ENCODE data around the gene HINT1. TPM values are rescaled to one million over a fixed set of nuclear protein-coding genes. Genes with fewer than 3 reads are reported as not detected.

Gene HINT1
- total RNA-seq, 1 experiment from 2014 or later = 232 TPM

GRCh38 chr5:131114754-131115153 lies 50.3 kb downstream of the HINT1 start:
- Mint-ChIP-seq H3K36me3 (ENCODE audit: insufficient read depth, unreplicated experiment) (no peaks in the 10 kb centered on the region), H3K4me3 (ENCODE audit: low read depth, unreplicated experiment) (no peak overlapping the region), H3K4me1 (ENCODE audit: low read depth, unreplicated experiment) (no peaks in the 10 kb centered on the region), H3K27me3 (ENCODE audit: unreplicated experiment) (peaks cover 20% of the 10 kb centered on the region), H3K9me3 (ENCODE audit: low read depth, unreplicated experiment) (no peaks in the 10 kb centered on the region), H3K27ac (ENCODE audit: unreplicated experiment) (no peak overlapping the region)
- BruUV-seq (replicated peaks) = no TSS peak
- intact Hi-C loops (cut with micrococcal nuclease; ENCODE audit: unreplicated experiment) = loop anchor here (5.0 to 10.0 kb wide), 4 partner anchors 268 to 1002 kb away; no protein-coding TSS in a partner anchor
- TF ChIP-seq, protein P1, sequence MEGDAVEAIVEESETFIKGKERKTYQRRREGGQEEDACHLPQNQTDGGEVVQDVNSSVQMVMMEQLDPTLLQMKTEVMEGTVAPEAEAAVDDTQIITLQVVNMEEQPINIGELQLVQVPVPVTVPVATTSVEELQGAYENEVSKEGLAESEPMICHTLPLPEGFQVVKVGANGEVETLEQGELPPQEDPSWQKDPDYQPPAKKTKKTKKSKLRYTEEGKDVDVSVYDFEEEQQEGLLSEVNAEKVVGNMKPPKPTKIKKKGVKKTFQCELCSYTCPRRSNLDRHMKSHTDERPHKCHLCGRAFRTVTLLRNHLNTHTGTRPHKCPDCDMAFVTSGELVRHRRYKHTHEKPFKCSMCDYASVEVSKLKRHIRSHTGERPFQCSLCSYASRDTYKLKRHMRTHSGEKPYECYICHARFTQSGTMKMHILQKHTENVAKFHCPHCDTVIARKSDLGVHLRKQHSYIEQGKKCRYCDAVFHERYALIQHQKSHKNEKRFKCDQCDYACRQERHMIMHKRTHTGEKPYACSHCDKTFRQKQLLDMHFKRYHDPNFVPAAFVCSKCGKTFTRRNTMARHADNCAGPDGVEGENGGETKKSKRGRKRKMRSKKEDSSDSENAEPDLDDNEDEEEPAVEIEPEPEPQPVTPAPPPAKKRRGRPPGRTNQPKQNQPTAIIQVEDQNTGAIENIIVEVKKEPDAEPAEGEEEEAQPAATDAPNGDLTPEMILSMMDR (IDR thresholded peaks at IDR 0.05; ENCODE audit: unreplicated experiment) = no peak
- peak; percentile 13 for DNase-seq
- CTCF ChIA-PET = interaction anchor here (0.6 kb wide), 1 partner anchor 16 kb away, joined by 6 read pairs; no protein-coding TSS in a partner anchor

DNA sequence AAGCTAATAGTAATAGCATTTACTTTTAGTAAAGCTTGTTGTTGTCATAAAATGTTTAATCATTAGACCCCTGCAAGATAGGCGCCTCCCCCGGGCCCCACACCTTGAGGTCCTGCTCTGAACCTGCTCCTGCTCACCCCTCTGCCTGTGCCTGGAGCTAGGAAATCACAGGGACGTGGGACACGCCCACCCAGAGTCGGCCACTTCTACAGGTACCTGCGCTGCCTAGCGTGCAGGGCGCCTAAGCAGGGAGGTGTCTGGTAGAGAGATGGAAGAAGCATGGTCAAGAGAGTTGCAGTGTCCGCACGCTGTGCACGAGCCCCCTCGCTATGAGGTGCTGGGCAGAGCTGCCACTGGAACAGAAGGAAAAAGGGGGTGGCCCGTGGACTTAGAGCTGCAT lies 52.6 kb downstream of the HINT1 start:
- CTCF ChIA-PET = interaction anchor here (1.9 kb wide), 1 partner anchor 241 kb away, joined by 5 read pairs; no protein-coding TSS in a partner anchor
- H3K9me3 Mint-ChIP-seq (ENCODE audit: low read depth, unreplicated experiment) = no peaks in the 10 kb centered on the region
- intact Hi-C loops (cut with micrococcal nuclease; ENCODE audit: unreplicated experiment) = loop anchor here (5.0 to 10.0 kb wide), 4 partner anchors 270 to 1000 kb away; no protein-coding TSS in a partner anchor
- no peak overlapping the region for H3K27ac Mint-ChIP-seq (ENCODE audit: unreplicated experiment)
- no peaks in the 10 kb centered on the region for H3K36me3 Mint-ChIP-seq (ENCODE audit: insufficient read depth, unreplicated experiment)
- H3K4me3 Mint-ChIP-seq (ENCODE audit: low read depth, unreplicated experiment) = no peak overlapping the region
- H3K4me1 Mint-ChIP-seq (ENCODE audit: low read depth, unreplicated experiment) = no peaks in the 10 kb centered on the region
- no TSS peak for BruUV-seq (replicated peaks)
- H3K27me3 Mint-ChIP-seq (ENCODE audit: unreplicated experiment) = no peaks in the 10 kb centered on the region
- DNase-seq = no peak
- TF ChIP-seq, protein P1 (IDR thresholded peaks at IDR 0.05; ENCODE audit: unreplicated experiment) = no peak

- Mint-ChIP-seq H3K4me1 (ENCODE audit: low read depth, unreplicated experiment) (no peaks in the 10 kb centered on the region), H3K27ac (ENCODE audit: unreplicated experiment) (no peak overlapping the region), H3K27me3 (ENCODE audit: unreplicated experiment) (no peaks in the 10 kb centered on the region), H3K4me3 (ENCODE audit: low read depth, unreplicated experiment) (no peak overlapping the region), H3K36me3 (ENCODE audit: insufficient read depth, unreplicated experiment) (no peaks in the 10 kb centered on the region), H3K9me3 (ENCODE audit: low read depth, unreplicated experiment) (no peaks in the 10 kb centered on the region)
- no TSS peak for BruUV-seq (replicated peaks)
- DNase-seq = no peak
- intact Hi-C loops (cut with micrococcal nuclease; ENCODE audit: unreplicated experiment) = loop anchor here (1.0 to 10.0 kb wide), 5 partner anchors 239 to 998 kb away; no protein-coding TSS in a partner anchor
- TF ChIP-seq, protein P1 (IDR thresholded peaks at IDR 0.05; ENCODE audit: unreplicated experiment) = peak; percentile 6
- CTCF ChIA-PET = no interaction called here
Measured at GRCh38 chr5:131110256-131110594, 54.8 kb downstream of the HINT1 start.

DNA sequence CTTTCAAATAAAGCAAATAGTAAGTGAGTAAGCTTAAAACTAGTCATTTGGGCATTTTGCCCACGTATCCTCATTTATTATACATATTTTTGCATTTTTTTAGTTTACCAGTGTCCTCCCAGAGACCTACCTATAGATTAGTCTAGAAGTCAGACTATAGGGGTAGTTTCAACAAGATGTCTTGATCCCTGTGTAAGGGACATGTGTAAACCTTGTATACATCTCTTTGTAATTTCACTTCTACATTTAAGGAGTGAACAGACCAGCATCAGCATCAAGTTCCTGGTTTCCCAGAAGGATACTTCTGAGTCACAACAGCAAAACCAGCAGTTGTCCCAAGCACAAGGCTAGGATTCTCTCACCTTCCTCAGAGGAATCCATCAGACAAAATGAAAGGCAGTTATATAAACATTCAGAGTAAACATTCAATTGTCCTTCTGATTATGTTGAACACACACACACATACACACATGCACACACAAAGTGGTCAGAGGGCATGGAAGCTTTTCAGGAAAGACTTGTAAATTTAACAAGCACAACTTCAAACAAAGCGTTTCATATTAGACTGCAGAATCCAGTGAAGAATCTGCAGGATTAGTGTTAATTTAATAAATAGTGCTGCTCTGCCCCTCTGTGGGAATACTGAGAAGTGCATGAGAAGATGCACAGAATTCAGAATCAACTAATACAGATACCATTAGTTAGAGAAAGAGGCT lies 55.4 kb downstream of the HINT1 start:
- H3K36me3 Mint-ChIP-seq (ENCODE audit: insufficient read depth, unreplicated experiment) = no peaks in the 10 kb centered on the region
- BruUV-seq (replicated peaks) = no TSS peak
- H3K4me1 Mint-ChIP-seq (ENCODE audit: low read depth, unreplicated experiment) = no peaks in the 10 kb centered on the region
- TF ChIP-seq, protein P1 (IDR thresholded peaks at IDR 0.05; ENCODE audit: unreplicated experiment) = peak; percentile 66
- CTCF ChIA-PET = no interaction called here
- peak; percentile 49 for DNase-seq
- no peak overlapping the region for H3K27ac Mint-ChIP-seq (ENCODE audit: unreplicated experiment)
- intact Hi-C loops (cut with micrococcal nuclease; ENCODE audit: unreplicated experiment) = loop anchor here (1.0 to 10.0 kb wide), 7 partner anchors 238 to 1338 kb away; no protein-coding TSS in a partner anchor
- no peak overlapping the region for H3K4me3 Mint-ChIP-seq (ENCODE audit: low read depth, unreplicated experiment)
- H3K9me3 Mint-ChIP-seq (ENCODE audit: low read depth, unreplicated experiment) = no peaks in the 10 kb centered on the region
- H3K27me3 Mint-ChIP-seq (ENCODE audit: unreplicated experiment) = no peaks in the 10 kb centered on the region

Other genes with a start within 250 kb of the HINT1 start
- 12.6 and 14.6 TPM in 2 replicates for gene LYRM7, start 5.7 kb upstream of the HINT1 start, total RNA-seq (2022)
- gene CDC42SE2, start 98.8 kb upstream of the HINT1 start, total RNA-seq (2022) = 63.9 and 65.5 TPM in 2 replicates

Measured in Calu3 (cell line).